ENCODE measurements around the gene USP34.

GRCh38 chr2:61439241-61440002 lies 31.5 kb downstream of the USP34 start:
- TF ChIP-seq CTCF (IDR thresholded peaks at IDR 0.05) (no peak), POLR2AphosphoS5 (IDR thresholded peaks at IDR 0.05; ENCODE audit: low read depth, low read length) (no peak)
